Type B pancreatic cell (in vitro differentiated cells): ENCODE measurements around the gene MALSU1. TPM values are rescaled to one million over a fixed set of nuclear protein-coding genes. Genes with fewer than 3 reads are reported as not detected.

Experiments used
- DNase-seq: peaks from one replicate; pipeline ENCODE4 v3.0.0; 2021; ENCODE audit warnings: mixed read lengths; ENCODE audit not compliant: unreplicated experiment; ENCODE audit errors: extremely low spot score
- H3K27ac Mint-ChIP-seq: 2 replicates; pipeline ENCODE4 v1.8.0; 2021; ENCODE audit warnings: mild to moderate bottlenecking, mixed read lengths
- H3K27me3 Mint-ChIP-seq: 2 replicates; pipeline ENCODE4 v1.8.0; 2021; ENCODE audit warnings: mixed read lengths
- H3K36me3 Mint-ChIP-seq: 2 replicates; pipeline ENCODE4 v1.8.0; 2021; ENCODE audit warnings: mixed read lengths
- H3K4me1 Mint-ChIP-seq: one replicate; pipeline ENCODE4 v1.8.0; 2021; ENCODE audit warnings: mixed read lengths; ENCODE audit not compliant: unreplicated experiment
- H3K4me3 Mint-ChIP-seq: 2 replicates; pipeline ENCODE4 v1.8.0; 2021; ENCODE audit warnings: mild to moderate bottlenecking, mixed read lengths
- H3K9me3 Mint-ChIP-seq: 2 replicates; pipeline ENCODE4 v1.8.0; 2021; ENCODE audit warnings: mixed read lengths
- CTCF ChIP-seq: fragments of 200-600 bp; sonication (generic); conservative IDR thresholded peaks from 2 replicates; pipeline ENCODE4 v1.5.0; 2021; ENCODE audit warnings: antibody characterized with exemption, mild to moderate bottlenecking
- total RNA-seq: library from RNA; stranded (reverse); gene quantifications from 2 replicates; pipeline ENCODE4 v1.2.1, GENCODE V29; 2021; ENCODE audit warnings: low replicate concordance

The MALSU1 gene
- total RNA-seq, 1 donor from 2014 or later, result 50.5 TPM

DNA sequence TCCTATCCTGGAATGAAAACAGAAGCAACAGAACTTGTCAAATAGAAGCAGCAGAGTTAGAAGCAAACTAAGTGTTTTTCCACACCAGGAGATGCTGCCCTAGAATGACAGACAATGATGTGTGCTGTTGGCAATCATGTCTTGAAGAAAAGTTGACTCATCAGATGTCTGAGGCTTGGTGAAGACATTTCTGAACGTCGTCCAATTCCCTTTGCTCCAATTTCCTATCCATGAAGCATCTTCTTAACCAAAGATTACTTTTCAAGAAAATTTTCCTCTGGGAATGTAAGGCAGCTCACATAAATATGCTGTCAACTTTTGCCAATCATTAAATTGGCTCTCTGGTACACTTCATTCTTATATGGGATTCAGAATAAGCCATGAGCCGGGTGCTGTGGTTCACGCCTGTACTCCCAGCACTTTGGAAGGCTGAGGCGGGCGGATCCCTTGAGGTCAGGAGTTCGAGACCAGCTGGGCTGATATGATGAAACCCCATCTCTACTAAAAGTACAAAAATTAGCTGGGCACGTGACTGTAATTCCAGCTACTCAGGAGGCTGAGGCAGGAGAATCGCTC, 34.6 kb downstream of the MALSU1 start:
- H3K27me3 Mint-ChIP-seq, result no peaks in the 10 kb centered on the region
- no peaks in the 10 kb centered on the region for H3K9me3 Mint-ChIP-seq
- H3K4me1 Mint-ChIP-seq, result peaks cover 10% of the 10 kb centered on the region
- TF ChIP-seq CTCF, result no peak
- DNase-seq, result no peak
- no peak overlapping the region for H3K4me3 Mint-ChIP-seq
- no peak overlapping the region for H3K27ac Mint-ChIP-seq
- peaks cover 44% of the 10 kb centered on the region for H3K36me3 Mint-ChIP-seq

GRCh38 chr7:23334482-23335056, 35.4 kb downstream of the MALSU1 start:
- no peaks in the 10 kb centered on the region for H3K27me3 Mint-ChIP-seq
- H3K4me1 Mint-ChIP-seq, result peaks cover 15% of the 10 kb centered on the region
- H3K9me3 Mint-ChIP-seq, result no peaks in the 10 kb centered on the region
- DNase-seq, result no peak
- H3K4me3 Mint-ChIP-seq, result peak overlapping the region; percentile 10
- no peak for TF ChIP-seq CTCF
- no peak overlapping the region for H3K27ac Mint-ChIP-seq
- peaks cover 47% of the 10 kb centered on the region for H3K36me3 Mint-ChIP-seq

DNA sequence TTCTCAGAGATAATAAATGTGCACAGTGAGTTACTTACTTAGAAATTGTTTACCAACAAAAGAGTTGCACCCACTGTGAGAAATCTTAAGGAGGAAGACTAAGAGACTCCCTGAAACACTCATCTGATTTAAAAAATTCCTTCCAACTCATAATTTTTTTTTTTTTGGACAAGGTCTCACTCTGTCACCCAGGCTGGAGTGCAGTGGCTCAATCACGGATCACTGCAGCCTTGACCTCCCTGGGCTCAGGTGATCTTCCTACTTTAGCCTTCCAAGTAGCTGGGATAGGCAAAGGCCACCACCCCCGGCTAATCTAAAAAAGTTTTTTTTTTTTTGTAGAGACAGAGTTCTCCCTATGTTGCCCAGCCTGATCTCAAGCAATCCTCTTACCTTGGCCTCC, 36.0 kb downstream of the MALSU1 start:
- Mint-ChIP-seq H3K9me3 (no peaks in the 10 kb centered on the region), H3K36me3 (peaks cover 48% of the 10 kb centered on the region), H3K4me3 (no peak overlapping the region), H3K27ac (no peak overlapping the region), H3K4me1 (peaks cover 15% of the 10 kb centered on the region), H3K27me3 (no peaks in the 10 kb centered on the region)
- TF ChIP-seq CTCF, result no peak
- DNase-seq, result no peak

DNA sequence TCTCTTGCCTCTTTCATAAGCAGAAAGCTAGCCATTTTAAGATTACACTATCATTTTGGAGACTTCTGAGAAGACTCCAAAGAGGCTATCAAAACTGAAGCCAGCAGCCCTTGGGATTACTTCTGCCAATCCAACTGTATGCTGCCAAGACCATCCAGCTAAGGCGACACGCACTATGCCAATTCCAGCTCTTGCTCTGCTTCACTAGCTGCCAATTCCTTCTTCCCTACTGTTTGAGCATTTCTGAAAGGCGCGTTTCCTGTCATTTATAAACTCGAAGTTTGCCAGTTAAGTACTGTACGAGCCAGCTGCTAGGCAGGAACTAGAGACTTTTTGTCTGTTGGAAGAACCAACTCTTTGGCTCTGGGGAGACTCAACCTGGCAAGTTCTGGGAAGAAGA, 36.5 kb downstream of the MALSU1 start:
- no peaks in the 10 kb centered on the region for H3K27me3 Mint-ChIP-seq
- peak overlapping the region; percentile 37 for H3K27ac Mint-ChIP-seq
- H3K9me3 Mint-ChIP-seq, result no peaks in the 10 kb centered on the region
- TF ChIP-seq CTCF, result no peak
- no peak for DNase-seq
- H3K4me1 Mint-ChIP-seq, result peaks cover 15% of the 10 kb centered on the region
- no peak overlapping the region for H3K4me3 Mint-ChIP-seq
- peaks cover 50% of the 10 kb centered on the region for H3K36me3 Mint-ChIP-seq

GRCh38 chr7:23336086-23336485, 36.9 kb downstream of the MALSU1 start:
- DNase-seq, result no peak
- no peak for TF ChIP-seq CTCF
- Mint-ChIP-seq H3K4me3 (no peak overlapping the region), H3K27ac (peak overlapping the region; percentile 37), H3K4me1 (peaks cover 15% of the 10 kb centered on the region), H3K27me3 (no peaks in the 10 kb centered on the region), H3K36me3 (peaks cover 52% of the 10 kb centered on the region), H3K9me3 (no peaks in the 10 kb centered on the region)
